Neutrophil (primary cell): ENCODE measurements around the gene GPC5.

Experiments used
- H3K27ac ChIP-seq: fragments of 200-600 bp; sonication (generic); 2 replicates; pipeline ENCODE4 v1.5.1; 2016; ENCODE audit warnings: mild to moderate bottlenecking, moderate library complexity
- H3K27me3 ChIP-seq: fragments of 200-600 bp; sonication (generic); 2 replicates; pipeline ENCODE4 v1.6.0; 2016; ENCODE audit warnings: mild to moderate bottlenecking
- H3K36me3 ChIP-seq: fragments of 200-600 bp; sonication (generic); 2 replicates; pipeline ENCODE4 v1.5.1; 2017
- H3K4me1 ChIP-seq, 2 experiments: fragments of 200-600 bp in 1 of 2; sonication (generic) in 1 of 2; 1 replicate in 1 of 2; 2 replicates in 1 of 2; pipeline versions ENCODE4 v1.5.1 to v1.6.1; 2013 to 2016; ENCODE audit warnings: low read depth in 1 of 2, low read length in 1 of 2, mild to moderate bottlenecking in 1 of 2, moderate library complexity in 1 of 2; ENCODE audit not compliant: control insufficient read depth in 1 of 2, insufficient read depth in 1 of 2
- H3K4me3 ChIP-seq, 2 experiments: fragments of 200-600 bp in 1 of 2; sonication (generic) in 1 of 2; 1 replicate in 1 of 2; 2 replicates in 1 of 2; pipeline ENCODE4 v1.5.1; 2013 to 2016; ENCODE audit warnings: low read depth in 1 of 2, low read length in 1 of 2, mild to moderate bottlenecking in 1 of 2, moderate library complexity in 1 of 2
- H3K9me3 ChIP-seq: fragments of 200-600 bp; sonication (generic); 2 replicates; pipeline ENCODE4 v1.5.1; 2016
- CTCF ChIP-seq: fragments of 200-600 bp; sonication (generic); IDR thresholded peaks from 2 replicates; pipeline ENCODE4 v1.5.1; 2016; ENCODE audit warnings: antibody characterized with exemption

The GPC5 gene

GRCh38 chr13:91627952-91628739 lies 229.7 kb downstream of the GPC5 start:
- H3K27me3 ChIP-seq, result no peaks in the 10 kb centered on the region
- no peak for TF ChIP-seq CTCF
- no peaks in the 10 kb centered on the region for H3K9me3 ChIP-seq
- no peak overlapping the region for H3K27ac ChIP-seq
- no peaks in the 10 kb centered on the region for H3K36me3 ChIP-seq
- no peaks in the 10 kb centered on the region for H3K4me1 ChIP-seq
- H3K4me3 ChIP-seq, result no peak overlapping the region

- Histone ChIP-seq H3K4me1 (no peaks in the 10 kb centered on the region), H3K27ac (no peak overlapping the region), H3K27me3 (no peaks in the 10 kb centered on the region), H3K36me3 (no peaks in the 10 kb centered on the region), H3K9me3 (no peaks in the 10 kb centered on the region), H3K4me3 (no peak overlapping the region)
- no peak for TF ChIP-seq CTCF
Observed at GRCh38 chr13:91630946-91631345, 232.5 kb downstream of the GPC5 start.

GRCh38 chr13:91632086-91632485 lies 233.7 kb downstream of the GPC5 start:
- Histone ChIP-seq H3K27ac (no peak overlapping the region), H3K4me3 (no peak overlapping the region), H3K27me3 (no peaks in the 10 kb centered on the region), H3K36me3 (no peaks in the 10 kb centered on the region), H3K4me1 (no peaks in the 10 kb centered on the region), H3K9me3 (no peaks in the 10 kb centered on the region)
- no peak for TF ChIP-seq CTCF

GRCh38 chr13:91639330-91639729 lies 240.9 kb downstream of the GPC5 start:
- Histone ChIP-seq H3K4me1 (no peaks in the 10 kb centered on the region), H3K36me3 (no peaks in the 10 kb centered on the region), H3K9me3 (no peaks in the 10 kb centered on the region), H3K4me3 (no peak overlapping the region), H3K27me3 (no peaks in the 10 kb centered on the region), H3K27ac (no peak overlapping the region)
- TF ChIP-seq CTCF, result no peak

- Histone ChIP-seq H3K4me1 (no peaks in the 10 kb centered on the region), H3K9me3 (no peaks in the 10 kb centered on the region), H3K27ac (no peak overlapping the region), H3K27me3 (no peaks in the 10 kb centered on the region), H3K4me3 (no peak overlapping the region), H3K36me3 (no peaks in the 10 kb centered on the region)
- no peak for TF ChIP-seq CTCF
Observed at GRCh38 chr13:91643394-91643793, 245.0 kb downstream of the GPC5 start.
